Measurements from ENCODE around the gene ADAT1. TPM values are rescaled to one million over a fixed set of nuclear protein-coding genes. Genes with fewer than 3 reads are reported as not detected.
A peak's percentile ranks its signal among the peaks of the same experiment; 100 is the strongest.

Gene ADAT1
- total and polyA plus RNA-seq, 10 of the 15 experiments (the other 5 are each of a cell fraction or from before 2014, with no cell fraction given), result 26.2 to 77.4 (median 55.8) TPM

GRCh38 chr16:75566040-75566757 is 56.9 kb downstream of the ADAT1 start, which contains the start of gene GABARAPL2 (continued):
- TF ChIP-seq, protein P1, sequence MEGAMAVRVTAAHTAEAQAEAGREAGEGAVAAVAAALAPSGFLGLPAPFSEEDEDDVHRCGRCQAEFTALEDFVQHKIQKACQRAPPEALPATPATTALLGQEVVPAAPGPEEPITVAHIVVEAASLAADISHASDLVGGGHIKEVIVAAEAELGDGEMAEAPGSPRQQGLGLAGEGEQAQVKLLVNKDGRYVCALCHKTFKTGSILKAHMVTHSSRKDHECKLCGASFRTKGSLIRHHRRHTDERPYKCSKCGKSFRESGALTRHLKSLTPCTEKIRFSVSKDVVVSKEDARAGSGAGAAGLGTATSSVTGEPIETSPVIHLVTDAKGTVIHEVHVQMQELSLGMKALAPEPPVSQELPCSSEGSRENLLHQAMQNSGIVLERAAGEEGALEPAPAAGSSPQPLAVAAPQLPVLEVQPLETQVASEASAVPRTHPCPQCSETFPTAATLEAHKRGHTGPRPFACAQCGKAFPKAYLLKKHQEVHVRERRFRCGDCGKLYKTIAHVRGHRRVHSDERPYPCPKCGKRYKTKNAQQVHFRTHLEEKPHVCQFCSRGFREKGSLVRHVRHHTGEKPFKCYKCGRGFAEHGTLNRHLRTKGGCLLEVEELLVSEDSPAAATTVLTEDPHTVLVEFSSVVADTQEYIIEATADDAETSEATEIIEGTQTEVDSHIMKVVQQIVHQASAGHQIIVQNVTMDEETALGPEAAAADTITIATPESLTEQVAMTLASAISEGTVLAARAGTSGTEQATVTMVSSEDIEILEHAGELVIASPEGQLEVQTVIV (IDR thresholded peaks at IDR 0.05; ENCODE audit: borderline replicate concordance, partially characterized antibody), result no peak
- TF ChIP-seq BHLHE40 (IDR thresholded peaks at IDR 0.05; ENCODE audit: borderline replicate concordance in 1 of 2, low read depth in 2 of 2, low read length in 1 of 2) (peak in 1 of 2 experiments; percentile 38; a peak in 2 of 4 replicates), EP300 (IDR thresholded peaks at IDR 0.05; ENCODE audit: borderline replicate concordance in 1 of 2, control insufficient read depth in 1 of 2, low read depth in 2 of 2, low read length in 2 of 2) (no peak), FOXK2 (IDR thresholded peaks at IDR 0.05) (peak; percentile 41; the same call in 1 of the 2 replicates), ATF7 (IDR thresholded peaks at IDR 0.05; ENCODE audit: low read depth) (peak; percentile 40; the same call in 1 of the 2 replicates), LARP7 (IDR thresholded peaks at IDR 0.05) (peak; percentile 84), SMARCA5 (IDR thresholded peaks at IDR 0.05) (0 out of 2 replicates have a peak, but pooled peaks have one; percentile 58), MAX (IDR thresholded peaks at IDR 0.05; ENCODE audit: low read depth, low read length) (no peak), IRF4 (IDR thresholded peaks at IDR 0.05; ENCODE audit: low read depth, low read length) (no peak), RAD21 (IDR thresholded peaks at IDR 0.05; ENCODE audit: insufficient read depth, low read depth, low read length) (no peak), SP1 (IDR thresholded peaks at IDR 0.05; ENCODE audit: low read depth, low read length) (no peak), NR2F1 (conservative IDR thresholded peaks at IDR 0.05) (peak; percentile 48), NFIC (IDR thresholded peaks at IDR 0.05; ENCODE audit: low read depth, low read length) (no peak), RBBP5 (conservative IDR thresholded peaks at IDR 0.05) (no peak), EZH2 (IDR thresholded peaks at IDR 0.05; ENCODE audit: borderline replicate concordance, control insufficient read depth, low read depth, low read length) (no peak), JUND (IDR thresholded peaks at IDR 0.05; ENCODE audit: low read depth, low read length) (no peak), MTA2 (IDR thresholded peaks at IDR 0.05; ENCODE audit: low read depth) (no peak), SIX5 (IDR thresholded peaks at IDR 0.05; ENCODE audit: low read depth, low read length, severe bottlenecking) (no peak), IKZF1 (conservative IDR thresholded peaks at IDR 0.05) (peak; percentile 75; the same call in 1 of the 2 replicates)
- TF ChIP-seq, protein P2, sequence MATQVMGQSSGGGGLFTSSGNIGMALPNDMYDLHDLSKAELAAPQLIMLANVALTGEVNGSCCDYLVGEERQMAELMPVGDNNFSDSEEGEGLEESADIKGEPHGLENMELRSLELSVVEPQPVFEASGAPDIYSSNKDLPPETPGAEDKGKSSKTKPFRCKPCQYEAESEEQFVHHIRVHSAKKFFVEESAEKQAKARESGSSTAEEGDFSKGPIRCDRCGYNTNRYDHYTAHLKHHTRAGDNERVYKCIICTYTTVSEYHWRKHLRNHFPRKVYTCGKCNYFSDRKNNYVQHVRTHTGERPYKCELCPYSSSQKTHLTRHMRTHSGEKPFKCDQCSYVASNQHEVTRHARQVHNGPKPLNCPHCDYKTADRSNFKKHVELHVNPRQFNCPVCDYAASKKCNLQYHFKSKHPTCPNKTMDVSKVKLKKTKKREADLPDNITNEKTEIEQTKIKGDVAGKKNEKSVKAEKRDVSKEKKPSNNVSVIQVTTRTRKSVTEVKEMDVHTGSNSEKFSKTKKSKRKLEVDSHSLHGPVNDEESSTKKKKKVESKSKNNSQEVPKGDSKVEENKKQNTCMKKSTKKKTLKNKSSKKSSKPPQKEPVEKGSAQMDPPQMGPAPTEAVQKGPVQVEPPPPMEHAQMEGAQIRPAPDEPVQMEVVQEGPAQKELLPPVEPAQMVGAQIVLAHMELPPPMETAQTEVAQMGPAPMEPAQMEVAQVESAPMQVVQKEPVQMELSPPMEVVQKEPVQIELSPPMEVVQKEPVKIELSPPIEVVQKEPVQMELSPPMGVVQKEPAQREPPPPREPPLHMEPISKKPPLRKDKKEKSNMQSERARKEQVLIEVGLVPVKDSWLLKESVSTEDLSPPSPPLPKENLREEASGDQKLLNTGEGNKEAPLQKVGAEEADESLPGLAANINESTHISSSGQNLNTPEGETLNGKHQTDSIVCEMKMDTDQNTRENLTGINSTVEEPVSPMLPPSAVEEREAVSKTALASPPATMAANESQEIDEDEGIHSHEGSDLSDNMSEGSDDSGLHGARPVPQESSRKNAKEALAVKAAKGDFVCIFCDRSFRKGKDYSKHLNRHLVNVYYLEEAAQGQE (IDR thresholded peaks at IDR 0.05; ENCODE audit: low read depth, low read length), result no peak

Measured in GM12878 (cell line).